Activated naive CD4-positive, alpha-beta T cell treated with anti-CD3 and anti-CD28 coated beads, Interleukin-2, amount 50 U/mL, for 16 hours (primary cell): Measurements from ENCODE around the gene NEUROD1.
A peak's percentile ranks its signal among the peaks of the same experiment; 100 is the strongest.

ENCODE experiments used
- DNase-seq: peaks from one replicate; pipeline ENCODE4 v3.0.0-alpha.2; 2020

The NEUROD1 gene

DNA sequence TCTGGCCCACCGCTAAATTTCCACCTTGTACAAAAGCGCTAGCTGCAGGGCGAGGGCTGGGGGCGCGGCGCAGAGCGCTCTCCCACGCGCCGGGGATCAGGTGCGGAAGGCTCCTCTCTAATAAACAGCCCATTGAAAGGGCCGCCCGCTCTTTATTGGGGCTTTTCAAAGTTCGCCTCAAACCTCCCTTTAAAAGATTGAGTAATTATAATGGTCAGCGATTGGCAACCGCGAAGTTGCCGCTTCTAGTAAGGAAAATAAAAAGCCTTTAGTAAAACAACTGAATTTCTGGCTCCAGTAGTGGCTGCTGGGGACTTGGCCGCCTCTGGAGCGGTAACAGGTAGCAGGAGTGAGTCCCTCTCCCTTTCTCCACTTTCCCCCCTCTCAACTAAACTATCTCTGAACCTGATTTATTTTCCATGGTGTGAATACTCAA is 755 bp downstream of the NEUROD1 start:
- DNase-seq, result no peak

DNA sequence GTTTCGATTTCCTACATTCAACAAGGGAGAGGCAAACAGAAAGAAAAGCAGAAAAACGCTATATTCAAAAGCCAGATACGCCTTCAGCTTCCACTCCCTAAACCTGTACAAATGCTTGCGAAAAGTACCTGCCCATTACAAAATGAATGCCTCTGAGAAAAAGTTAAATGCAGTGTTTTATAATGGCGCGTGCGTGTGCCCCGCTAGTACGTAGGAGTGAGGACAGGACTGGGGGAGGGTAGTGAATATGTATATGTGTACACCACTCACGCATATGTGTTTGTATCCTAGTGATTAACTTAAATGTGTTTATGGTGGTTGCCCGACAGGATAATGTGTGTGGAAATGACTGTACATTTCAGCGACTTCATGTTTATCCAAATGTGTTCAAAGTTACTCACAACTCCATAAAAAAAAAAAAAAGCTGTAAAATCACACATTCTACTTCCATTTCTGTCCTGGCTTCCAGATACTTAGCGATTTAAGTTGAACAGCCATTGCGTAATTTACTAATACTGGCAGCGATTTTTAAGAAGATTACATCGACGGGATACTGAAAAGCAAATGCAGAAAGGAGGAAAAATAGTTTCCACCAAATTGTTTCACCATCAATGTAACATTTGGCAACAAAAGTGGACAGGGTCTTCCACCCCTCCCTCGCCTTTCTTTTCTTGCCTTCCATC is 1.3 kb downstream of the NEUROD1 start:
- DNase-seq, result no peak

DNA sequence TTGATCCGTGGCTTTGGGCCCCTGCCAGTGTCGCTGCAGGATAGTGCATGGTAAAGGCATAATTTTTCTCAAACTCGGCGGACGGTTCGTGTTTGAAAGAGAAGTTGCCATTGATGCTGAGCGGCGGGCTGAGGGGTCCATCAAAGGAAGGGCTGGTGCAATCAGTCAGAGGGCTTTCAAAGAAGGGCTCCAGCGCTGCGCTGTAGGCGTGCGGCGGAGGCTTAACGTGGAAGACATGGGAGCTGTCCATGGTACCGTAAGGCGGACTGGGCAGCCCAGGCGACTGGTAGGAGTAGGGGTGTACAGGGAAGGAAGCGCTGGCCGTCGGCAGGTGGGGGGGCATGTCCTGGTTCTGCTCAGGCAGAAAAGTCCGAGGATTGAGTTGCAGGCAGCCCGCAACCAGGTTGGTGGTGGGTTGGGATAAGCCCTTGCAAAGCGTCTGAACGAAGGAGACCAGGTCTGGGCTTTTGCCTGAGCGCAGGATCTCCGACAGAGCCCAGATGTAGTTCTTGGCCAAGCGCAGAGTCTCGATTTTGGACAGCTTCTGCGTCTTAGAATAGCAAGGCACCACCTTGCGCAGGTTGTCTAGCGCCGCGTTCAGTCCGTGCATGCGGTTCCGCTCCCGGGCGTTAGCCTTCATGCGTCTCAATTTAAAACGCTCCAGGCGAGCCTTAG is 2.3 kb downstream of the NEUROD1 start:
- peak; percentile 53 for DNase-seq

DNA sequence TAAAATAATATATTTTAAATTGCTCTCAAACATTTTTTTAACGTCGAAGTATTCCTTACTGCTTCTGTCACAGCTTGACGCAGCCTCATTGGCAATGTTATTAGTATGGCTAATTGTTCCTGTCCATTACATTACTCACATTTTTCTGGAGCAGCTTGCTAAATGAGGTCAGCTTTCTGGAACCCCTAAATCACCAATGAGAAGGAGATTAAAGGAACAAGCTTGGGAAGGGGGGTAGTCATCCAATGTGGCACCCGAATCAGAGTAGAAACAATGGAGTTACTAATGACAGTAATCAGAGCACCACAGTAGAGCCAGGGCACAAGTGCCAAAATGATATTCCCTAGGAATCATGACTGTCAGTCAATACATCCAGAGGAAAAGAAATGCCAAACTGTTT is 5.1 kb downstream of the NEUROD1 start:
- no peak for DNase-seq

DNA sequence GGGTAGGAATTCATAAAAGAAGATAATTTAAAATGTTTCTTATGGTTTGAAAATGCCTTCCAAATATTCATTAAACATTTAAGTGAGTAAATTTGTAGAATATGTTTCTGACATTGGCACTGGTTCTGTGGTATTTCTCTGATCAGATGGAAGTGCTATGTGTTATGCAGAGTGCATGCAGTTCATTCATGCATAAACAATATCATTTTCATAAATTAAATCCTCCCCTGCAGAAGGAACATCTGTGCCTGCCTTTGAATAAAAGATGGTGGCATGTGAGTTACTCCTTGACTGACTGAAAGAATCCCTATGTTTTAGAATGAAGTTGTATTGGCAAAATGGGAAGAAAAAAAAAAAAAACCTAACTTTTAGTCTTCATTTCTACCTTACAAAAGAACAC is 5.9 kb downstream of the NEUROD1 start:
- DNase-seq, result no peak

DNA sequence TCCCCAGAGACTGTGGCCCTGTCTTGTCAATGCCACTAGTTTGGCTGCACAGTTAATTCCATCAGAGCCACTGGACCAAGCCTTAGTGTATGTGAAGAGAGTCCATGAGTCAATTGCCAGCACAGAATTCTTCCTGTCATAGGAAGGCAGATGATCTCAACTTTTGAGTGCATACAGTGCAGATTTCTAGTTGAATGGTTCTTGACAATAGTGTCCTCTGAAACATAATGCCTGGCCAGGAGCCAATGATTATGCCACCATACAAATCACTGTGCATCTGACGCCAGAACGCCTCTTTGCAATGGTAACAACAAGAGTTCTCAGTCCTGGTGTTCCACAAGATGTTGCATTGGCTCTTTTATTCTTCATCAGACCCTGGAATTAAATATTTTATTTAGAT is 7.1 kb downstream of the NEUROD1 start:
- no peak for DNase-seq

DNA sequence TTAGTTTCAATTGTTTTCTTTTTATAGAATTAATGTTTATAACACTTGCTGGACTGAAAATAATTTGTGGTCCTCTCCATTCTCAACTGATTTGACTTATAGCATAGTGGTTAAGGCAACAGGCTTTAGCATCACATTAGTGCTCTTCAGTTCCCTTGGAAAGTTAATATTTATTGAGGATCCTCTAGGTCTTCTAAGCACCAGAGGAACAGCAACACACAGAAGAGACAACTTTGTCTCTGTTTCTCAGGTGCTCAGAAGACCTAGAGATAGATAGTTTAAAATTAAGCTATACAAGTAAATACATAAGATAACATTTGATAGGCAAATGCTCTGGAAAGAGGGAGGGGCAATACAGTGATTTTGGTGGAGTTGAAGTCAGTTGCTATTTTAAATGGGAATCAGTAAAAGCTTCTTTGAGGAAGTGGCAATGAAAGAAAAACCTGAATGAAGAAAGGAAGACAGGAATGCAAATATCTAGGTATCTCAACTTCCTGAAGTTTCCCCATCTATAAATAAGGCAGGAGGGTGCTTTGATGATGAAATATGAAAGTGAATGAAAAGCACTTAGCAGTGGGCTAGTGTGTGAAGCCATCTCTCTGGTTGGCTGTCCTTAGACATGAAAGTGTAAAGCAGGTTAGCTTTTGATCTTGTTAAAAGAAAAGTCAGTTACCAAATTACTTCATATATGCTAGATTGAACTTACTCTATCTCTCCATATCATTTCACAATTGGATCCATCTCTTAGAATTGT is 7.9 kb downstream of the NEUROD1 start:
- no peak for DNase-seq

DNA sequence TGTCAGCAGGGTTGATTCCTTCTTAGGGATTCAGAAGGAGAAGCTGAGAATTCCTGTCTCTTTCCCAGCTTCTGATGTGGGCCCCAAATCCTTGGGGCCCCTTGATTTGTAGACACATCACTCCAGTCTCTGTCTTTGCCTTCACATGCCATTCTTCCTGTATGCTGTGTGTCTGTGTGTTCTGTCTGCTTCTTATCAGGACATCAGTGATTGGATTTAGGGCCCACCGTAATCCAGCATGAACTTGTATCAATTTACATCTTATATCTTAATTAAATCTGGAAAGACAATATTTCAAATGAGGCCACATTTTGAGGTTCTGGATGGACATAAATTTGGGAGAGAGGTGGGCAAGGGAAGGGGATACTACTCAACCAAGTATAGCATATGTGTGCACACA is 9.7 kb downstream of the NEUROD1 start:
- no peak for DNase-seq

DNA sequence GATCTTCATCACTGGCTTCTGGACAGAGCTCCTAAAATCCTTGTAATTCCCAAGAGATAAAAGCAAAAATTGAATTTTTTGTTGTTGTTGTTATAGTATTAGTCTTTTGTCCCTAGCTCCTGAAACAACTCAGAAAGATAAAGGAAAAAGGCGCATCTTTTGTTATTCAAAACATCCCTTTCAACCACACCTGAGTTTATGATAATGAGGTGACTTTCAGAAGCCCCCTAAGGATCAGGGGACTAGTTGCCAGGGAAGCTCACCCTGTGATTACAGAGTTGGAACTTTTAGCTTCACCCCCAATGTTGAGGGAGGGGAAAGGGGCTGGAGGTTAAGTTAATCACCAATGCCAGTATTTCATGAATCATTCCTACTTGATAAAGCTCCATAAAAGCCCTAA is 13.1 kb downstream of the NEUROD1 start:
- no peak for DNase-seq

DNA sequence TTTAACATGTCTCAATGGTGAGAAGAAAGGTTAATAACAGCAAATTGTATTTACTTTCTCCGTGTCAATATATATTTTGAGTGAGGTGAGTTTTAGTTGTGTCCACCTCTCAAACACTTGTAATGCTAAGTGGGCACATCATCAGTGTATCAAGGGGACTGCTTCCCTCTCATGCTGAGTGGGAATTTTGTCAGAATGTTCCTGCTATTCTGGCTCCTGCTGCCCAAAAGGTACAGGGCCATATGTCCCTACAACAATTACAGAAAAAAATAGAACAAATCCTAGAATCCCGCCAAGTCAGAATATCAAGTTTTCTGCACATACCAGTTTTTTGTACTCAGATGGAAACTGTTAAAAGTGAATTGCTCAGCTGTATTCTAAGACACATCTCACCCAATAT is 18.0 kb downstream of the NEUROD1 start:
- no peak for DNase-seq

DNA sequence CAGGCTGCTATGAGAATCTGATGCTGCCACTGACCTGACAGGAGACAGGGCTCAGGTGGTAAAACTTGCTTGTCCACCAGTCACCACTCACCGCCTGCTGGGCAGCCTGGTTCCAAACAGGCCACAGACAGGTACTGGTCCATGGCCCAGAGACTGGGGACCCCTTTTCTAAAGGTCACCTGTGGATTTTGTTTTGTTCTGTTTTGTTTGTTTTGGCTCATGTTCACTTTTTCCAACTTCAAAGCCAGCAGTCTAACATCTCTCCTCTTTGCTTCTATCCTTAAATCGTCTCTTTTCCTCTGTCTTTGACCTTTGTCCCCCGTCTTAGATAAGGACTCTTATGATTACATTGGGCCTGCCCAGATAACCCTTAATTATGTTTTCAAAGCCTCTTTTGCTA is 20.1 kb downstream of the NEUROD1 start:
- DNase-seq, result no peak

DNA sequence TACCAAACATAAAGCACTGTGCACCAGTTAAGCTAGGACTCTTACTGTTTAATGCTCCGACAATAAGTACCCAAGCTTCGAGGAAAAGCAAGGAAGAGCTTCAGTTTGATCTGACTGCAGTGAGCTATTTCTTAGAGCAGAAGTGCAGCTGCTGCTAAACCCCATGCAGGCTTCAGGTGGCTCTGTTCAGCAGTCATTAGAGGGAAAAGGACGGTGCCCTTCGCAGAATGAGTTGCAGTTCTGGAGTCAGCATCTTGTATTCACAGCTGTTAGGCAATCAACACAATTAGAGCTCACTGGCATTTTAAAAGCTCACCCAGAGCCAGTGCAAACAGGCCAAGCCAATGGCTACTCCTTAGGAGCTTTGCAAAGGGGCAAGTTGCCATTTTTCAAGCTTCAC is 21.9 kb downstream of the NEUROD1 start:
- no peak for DNase-seq

DNA sequence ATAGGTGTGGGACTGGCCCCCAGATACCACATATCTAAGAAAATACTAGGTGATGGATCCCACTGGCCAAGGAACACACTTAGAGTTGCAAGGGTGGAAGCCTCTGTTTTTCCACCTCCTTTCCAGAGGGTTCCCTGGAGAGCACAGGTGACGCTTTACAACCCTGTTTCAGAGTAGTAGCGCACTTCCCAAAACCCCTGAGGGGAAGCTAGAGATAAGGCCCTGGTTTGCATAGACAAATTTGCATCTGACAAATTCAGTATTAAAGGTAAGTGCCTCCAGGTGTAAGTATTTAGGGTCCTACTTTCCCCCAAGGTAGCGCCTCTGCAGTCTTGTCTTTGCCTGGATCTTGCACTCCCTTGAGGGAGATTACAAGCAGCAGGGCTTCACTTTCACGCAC is 22.9 kb downstream of the NEUROD1 start:
- no peak for DNase-seq

DNA sequence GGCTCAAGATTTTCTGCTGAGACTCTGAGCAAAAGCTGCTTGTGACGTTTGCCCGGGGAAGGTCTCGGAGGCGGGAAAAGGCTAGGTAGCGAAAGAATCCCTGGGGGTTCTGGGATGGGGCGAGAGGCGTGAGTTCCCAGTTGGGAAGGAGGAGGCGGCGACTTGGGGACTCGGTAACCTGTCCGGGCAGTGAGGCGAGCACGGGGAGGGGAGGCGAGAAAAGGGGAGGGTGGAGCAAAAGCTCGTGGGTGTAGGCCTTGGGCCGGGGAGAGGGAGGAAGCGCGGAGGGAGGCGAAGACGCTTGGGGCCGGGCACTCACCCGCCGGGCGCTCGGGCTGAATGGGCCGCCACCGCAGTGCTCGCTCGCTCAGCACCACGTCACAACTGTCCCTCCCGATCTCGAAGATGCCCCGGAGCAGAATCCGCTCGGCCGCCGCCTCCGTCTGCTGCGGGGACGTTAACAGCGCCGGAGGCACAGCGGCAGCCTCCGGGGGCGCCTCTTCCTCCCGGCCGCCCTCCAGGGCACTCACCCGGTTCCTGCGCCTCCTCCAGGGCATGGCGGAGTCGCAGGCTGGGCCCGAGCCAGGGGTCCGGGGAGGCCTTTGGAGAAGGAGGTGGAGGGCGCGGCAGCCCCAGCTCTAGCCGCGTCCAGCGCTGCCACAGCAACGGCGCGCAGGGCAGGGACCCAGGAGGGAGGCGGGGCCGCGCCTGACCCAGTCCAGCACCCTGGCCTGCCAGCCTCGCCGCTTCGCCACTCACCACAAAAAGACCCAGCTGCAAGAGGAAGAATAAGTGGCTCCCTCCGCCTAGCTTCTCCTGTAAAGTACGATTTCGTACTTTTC is 23.6 kb downstream of the NEUROD1 start, which contains the start of gene CERKL:
Gene CERKL, minus strand, starts transcription at position 656 of the 842 bp plus-strand sequence. Its CDS starts 99 bp downstream, at position 557.
- DNase-seq, result peak; percentile 19

DNA sequence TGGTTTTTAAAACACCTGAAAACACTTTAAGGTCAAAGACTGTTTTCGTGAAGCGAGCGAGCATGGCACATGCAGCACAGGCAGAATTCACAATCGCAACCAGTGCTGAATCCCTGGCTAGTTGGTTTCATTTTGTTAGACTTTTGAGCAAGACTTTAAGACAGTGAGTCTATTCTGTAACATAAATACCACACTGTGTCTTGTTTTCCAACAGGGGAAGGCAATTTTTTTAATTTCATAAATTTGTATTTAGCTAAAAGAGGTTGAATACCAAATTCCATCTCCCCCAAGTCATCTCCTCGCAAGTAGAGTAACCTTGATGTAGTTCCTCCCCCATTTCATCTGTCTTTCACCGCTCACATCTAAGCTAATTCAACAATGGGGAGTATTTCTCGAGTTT is 24.8 kb downstream of the NEUROD1 start:
- DNase-seq, result no peak

DNA sequence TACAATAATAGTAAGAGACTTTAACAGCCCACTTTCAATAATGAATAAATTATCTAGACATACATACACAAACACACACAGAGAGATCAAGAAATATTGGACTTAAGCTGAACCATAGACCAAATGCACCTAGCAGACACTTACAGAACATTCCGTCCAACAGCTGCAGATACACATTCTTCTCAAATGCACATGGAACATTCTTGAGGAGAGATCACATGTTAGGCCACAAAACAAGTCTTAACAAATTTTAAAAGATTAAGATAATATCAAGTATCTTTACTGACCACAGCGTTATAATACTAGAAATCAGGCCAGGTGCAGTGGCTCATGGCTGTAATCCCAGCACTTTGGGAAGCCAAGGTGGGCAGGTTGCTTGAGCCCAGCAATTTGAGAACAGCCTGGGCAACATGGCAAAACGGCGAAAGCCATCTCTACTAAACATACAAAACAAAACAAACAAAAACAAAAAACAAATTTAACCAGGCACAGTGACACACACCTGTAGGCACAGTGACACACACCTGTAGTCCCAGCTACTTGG is 30.8 kb downstream of the NEUROD1 start:
- DNase-seq, result no peak

DNA sequence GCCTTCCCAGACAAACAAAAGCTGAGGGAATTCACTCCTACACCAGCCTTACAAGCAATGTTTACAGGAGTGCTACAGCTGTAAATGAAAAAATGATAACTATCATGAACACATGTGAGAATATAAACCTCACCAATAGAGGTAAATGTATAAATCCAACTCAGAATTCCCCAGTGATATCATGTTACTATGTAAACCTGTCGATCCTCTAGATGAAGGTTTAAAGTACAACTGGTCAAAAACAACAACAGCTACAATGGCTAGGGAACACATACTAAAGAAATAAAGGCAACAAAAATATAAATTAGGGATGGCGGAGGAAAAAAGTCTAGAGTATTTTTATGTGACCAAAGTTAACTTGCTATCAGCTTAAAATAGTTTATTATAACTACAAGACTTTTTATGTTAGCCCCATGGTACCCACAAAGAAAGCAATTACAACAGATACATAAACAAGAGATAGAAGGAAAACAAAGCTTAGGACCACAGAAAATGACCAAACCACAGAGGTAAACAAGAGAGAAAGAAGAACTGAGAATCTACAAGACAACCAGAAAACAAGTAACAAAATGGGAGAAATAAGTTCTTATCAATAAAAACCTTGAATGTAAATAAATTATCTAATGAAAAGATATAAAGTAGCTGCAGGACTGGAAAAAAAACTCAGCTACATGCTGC is 31.7 kb downstream of the NEUROD1 start:
- DNase-seq, result no peak

DNA sequence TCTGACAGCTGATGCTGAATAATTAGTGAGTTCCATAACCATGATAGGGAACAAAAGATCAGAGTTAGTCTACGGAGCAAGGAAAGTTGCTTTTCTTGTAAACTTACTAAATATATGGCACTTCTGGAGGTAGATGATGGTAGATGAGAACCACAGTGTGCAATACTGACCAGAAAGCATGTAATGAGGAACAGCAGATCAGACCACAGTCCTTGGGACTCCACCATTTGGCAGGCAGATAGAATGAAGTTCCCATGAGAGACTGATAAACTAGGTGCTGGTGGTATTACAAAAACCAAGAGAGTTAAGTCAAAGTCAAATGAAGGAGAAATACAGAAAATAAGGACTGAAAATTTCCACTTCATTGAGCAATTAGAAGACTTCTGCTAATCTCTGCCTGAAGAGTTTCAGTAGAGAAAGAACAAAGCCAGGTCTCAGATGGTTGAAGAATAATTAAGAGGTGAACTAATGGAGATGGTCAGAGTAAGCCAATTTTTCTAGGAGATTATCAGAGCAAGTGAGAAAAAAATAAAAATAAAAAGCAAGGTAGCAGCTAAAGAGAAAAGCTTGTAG is 33.8 kb downstream of the NEUROD1 start:
- no peak for DNase-seq

DNA sequence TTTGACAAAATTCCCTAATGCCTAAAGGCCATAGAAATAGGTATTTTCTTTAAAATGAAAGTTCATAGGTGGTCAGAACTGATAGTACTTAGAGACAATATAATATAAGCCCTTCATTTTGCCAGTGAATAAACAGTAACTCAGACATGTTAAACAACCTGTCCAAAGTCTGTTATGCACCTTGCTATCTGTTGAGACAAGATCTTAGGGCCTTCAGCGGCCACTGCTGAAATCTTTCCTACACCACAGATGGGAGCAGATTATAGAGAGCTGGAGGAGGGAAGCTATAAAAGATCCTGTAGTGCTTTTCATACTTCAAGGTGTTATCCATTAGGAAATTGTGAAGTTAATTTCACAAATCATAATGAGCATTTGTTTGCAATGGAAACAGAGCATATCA is 37.2 kb downstream of the NEUROD1 start:
- no peak for DNase-seq

DNA sequence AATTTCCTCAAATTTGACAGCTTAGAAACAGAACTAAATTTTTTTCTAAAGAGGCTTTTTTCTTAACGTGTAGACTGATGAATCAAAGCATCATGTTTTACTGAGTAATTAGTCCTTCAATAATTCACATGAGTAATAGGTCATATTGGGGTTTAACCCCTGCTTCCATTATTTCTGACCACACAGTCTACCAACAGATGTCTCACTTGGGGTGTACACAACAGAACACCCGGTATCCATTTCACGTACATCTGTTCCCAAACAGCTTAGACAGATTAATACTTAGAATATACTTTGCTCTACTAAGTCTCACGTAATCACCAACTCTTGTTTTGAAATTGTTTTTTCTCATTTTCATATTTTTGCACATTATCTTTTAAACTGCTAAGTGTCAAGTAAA is 38.2 kb downstream of the NEUROD1 start:
- no peak for DNase-seq

DNA sequence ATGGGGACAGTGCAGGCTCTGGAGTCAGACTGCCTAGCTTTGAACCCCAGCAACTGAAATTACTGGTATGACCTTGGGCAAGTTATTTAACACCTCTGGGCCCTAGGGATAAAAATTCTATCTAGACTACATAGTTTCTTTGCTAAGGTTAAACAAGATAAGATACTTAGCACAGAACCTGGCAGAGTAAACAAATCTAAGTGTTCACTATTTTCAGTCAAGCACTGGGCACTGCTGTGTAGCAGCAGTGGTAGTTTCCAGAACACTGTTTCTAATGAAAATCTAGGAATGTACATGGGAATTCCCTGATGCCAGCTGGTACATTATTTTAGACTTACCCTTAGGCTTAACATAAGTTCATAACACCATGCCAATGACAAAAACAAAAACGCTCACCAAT is 40.6 kb downstream of the NEUROD1 start:
- no peak for DNase-seq
